Measurements from ENCODE around the gene PEDS1.
"Not testable (repeated sequence)": the region's sequence is repeated elsewhere in the genome, so short reads cannot be mapped to it uniquely, and the experiment has no call there.

The PEDS1 gene

GRCh38 chr20:50152394-50153152 is 950 bp downstream of the PEDS1 start:
- DNase-seq, result no peak

- no peak for DNase-seq
Measured at GRCh38 chr20:50151034-50151743, 2.3 kb downstream of the PEDS1 start.

- no peak for DNase-seq
Measured at GRCh38 chr20:50149481-50150254, 3.9 kb downstream of the PEDS1 start.

GRCh38 chr20:50146732-50147662 is 6.5 kb downstream of the PEDS1 start:
- no peak for DNase-seq

GRCh38 chr20:50146214-50146613 is 7.3 kb downstream of the PEDS1 start:
- no peak for DNase-seq

GRCh38 chr20:50145566-50145965 is 8.0 kb downstream of the PEDS1 start:
- no peak for DNase-seq

GRCh38 chr20:50144362-50144761 is 9.2 kb downstream of the PEDS1 start:
- no peak for DNase-seq

- DNase-seq, result no peak
Measured at GRCh38 chr20:50142812-50143211, 10.7 kb downstream of the PEDS1 start.

- no peak for DNase-seq
Measured at GRCh38 chr20:50141811-50142561, 11.5 kb downstream of the PEDS1 start.

- DNase-seq, result no peak
Measured at GRCh38 chr20:50141018-50141675, 12.4 kb downstream of the PEDS1 start.

- DNase-seq, result no peak
Measured at GRCh38 chr20:50140339-50140859, 13.1 kb downstream of the PEDS1 start.

GRCh38 chr20:50138479-50139393 is 14.8 kb downstream of the PEDS1 start:
- no peak for DNase-seq

- no peak for DNase-seq
Measured at GRCh38 chr20:50138120-50138478, 15.4 kb downstream of the PEDS1 start.

- not testable (repeated sequence) for DNase-seq
Measured at GRCh38 chr20:50137702-50138101, 15.8 kb downstream of the PEDS1 start.

GRCh38 chr20:50136822-50137599 is 16.5 kb downstream of the PEDS1 start:
- no peak for DNase-seq

- not testable (repeated sequence) for DNase-seq
Measured at GRCh38 chr20:50135157-50135556, 18.4 kb downstream of the PEDS1 start.

GRCh38 chr20:50133474-50134217 is 19.9 kb downstream of the PEDS1 start:
- DNase-seq, result no peak

- no peak for DNase-seq
Measured at GRCh38 chr20:50133041-50133440, 20.5 kb downstream of the PEDS1 start.
